Spleen (tissue), 7 donors: ENCODE data around the gene CHST6.

Source experiments
- POLR2A ChIP-seq, 3 donors: fragments of 450-650 bp; IDR thresholded peaks; one replicate each; pipeline ENCODE4 v1.5.1; 2017; ENCODE audit warnings: antibody characterized with exemption in 3 of 3, mild to moderate bottlenecking in 1 of 3
- POLR2AphosphoS5 ChIP-seq, 3 donors: sonication (generic); formaldehyde crosslinking; IDR thresholded peaks; one replicate each; pipeline ENCODE4 v1.5.1; 2017; ENCODE audit warnings: antibody characterized with exemption in 3 of 3
- TF ChIP-seq, protein P1 (sequence below), 11 experiments: fragments of 200-600 bp in 7 of 11; fragments of 450-650 bp in 4 of 11; sonication (generic) in 4 of 11; IDR thresholded peaks in 8 of 11; conservative IDR thresholded peaks in 3 of 11; 1 replicate in 7 of 11; 2 replicates in 4 of 11; pipeline versions ENCODE4 v1.4.0 to v1.8.0; 2016 to 2021; ENCODE audit warnings: antibody characterized with exemption in 11 of 11, inconsistent platforms in 4 of 11, mild to moderate bottlenecking in 1 of 11
- donor health status: DM: no; HTN: no; CAD: no; lungs with moderate emphysema.
- donor health status: DM: no; HTN: no; CAD: no.
- donor health status: DM: no; HTN: no; CAD: no.

GRCh38 chr16:75482434-75483205 is 12.6 kb downstream of the CHST6 start:
- TF ChIP-seq POLR2A (IDR thresholded peaks at IDR 0.05) (no peak), POLR2AphosphoS5 (IDR thresholded peaks at IDR 0.05) (no peak)
- TF ChIP-seq, protein P1, sequence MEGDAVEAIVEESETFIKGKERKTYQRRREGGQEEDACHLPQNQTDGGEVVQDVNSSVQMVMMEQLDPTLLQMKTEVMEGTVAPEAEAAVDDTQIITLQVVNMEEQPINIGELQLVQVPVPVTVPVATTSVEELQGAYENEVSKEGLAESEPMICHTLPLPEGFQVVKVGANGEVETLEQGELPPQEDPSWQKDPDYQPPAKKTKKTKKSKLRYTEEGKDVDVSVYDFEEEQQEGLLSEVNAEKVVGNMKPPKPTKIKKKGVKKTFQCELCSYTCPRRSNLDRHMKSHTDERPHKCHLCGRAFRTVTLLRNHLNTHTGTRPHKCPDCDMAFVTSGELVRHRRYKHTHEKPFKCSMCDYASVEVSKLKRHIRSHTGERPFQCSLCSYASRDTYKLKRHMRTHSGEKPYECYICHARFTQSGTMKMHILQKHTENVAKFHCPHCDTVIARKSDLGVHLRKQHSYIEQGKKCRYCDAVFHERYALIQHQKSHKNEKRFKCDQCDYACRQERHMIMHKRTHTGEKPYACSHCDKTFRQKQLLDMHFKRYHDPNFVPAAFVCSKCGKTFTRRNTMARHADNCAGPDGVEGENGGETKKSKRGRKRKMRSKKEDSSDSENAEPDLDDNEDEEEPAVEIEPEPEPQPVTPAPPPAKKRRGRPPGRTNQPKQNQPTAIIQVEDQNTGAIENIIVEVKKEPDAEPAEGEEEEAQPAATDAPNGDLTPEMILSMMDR (IDR thresholded peaks at IDR 0.05 in 8 of 11, conservative IDR thresholded peaks at IDR 0.05 in 3 of 11), result no peak
